ENCODE measurements around the gene PCSK4. TPM values are rescaled to one million over a fixed set of nuclear protein-coding genes. Genes with fewer than 3 reads are reported as not detected.
"Not testable (repeated sequence)": the region's sequence is repeated elsewhere in the genome, so short reads cannot be mapped to it uniquely, and the experiment has no call there.

The PCSK4 gene
- total RNA-seq, 1 donor from 2014 or later: 3.2 TPM

DNA sequence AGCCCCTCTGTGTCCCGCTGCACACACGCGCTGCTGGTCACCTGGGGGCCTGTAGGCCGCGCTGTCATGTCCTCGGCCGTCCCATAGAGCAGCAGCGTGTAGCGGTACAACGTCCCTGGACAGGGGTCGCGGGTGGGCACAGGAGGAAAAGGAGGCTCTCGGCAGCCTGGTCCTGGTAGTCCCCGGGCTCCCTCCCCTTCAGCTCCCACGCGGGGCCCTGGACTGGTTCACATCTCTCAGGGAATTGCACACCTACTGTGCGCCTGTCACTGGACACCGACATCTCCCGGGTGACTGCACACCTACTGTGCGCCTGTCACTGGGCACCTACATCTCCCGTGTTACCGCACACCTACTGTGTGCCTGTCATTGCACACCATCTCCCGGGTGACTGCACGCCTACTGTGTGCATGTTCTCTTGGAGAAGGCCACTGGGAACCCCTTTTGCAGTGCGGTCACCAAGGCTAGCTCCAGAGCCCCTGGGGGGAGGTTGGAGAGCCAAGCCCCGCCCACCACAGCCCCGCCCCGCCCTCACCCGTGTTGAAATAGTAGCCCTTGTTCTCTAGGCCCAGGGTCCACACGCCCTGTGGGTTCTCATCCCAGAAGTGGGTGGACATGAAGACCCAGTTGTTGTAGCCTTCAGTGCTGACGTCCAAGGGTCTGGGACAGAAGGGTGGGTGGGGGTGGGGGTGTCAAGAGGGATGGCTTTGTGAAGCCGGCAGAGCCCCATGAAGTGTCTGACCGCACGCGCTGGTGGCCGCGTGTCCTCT, 7.6 kb downstream of the PCSK4 start:
- Mint-ChIP-seq H3K9me3 (ENCODE audit: unreplicated experiment) (no peaks in the 10 kb centered on the region), H3K36me3 (ENCODE audit: unreplicated experiment) (peaks cover under 1% of the 10 kb centered on the region), H3K4me1 (ENCODE audit: unreplicated experiment) (peaks cover 12% of the 10 kb centered on the region), H3K27ac (ENCODE audit: unreplicated experiment) (no peak overlapping the region), H3K27me3 (ENCODE audit: unreplicated experiment) (no peaks in the 10 kb centered on the region), H3K4me3 (ENCODE audit: unreplicated experiment) (no peak overlapping the region)
- DNase-seq (ENCODE audit: extremely low spot score, unreplicated experiment): peak; percentile 81
- TF ChIP-seq, protein P1, sequence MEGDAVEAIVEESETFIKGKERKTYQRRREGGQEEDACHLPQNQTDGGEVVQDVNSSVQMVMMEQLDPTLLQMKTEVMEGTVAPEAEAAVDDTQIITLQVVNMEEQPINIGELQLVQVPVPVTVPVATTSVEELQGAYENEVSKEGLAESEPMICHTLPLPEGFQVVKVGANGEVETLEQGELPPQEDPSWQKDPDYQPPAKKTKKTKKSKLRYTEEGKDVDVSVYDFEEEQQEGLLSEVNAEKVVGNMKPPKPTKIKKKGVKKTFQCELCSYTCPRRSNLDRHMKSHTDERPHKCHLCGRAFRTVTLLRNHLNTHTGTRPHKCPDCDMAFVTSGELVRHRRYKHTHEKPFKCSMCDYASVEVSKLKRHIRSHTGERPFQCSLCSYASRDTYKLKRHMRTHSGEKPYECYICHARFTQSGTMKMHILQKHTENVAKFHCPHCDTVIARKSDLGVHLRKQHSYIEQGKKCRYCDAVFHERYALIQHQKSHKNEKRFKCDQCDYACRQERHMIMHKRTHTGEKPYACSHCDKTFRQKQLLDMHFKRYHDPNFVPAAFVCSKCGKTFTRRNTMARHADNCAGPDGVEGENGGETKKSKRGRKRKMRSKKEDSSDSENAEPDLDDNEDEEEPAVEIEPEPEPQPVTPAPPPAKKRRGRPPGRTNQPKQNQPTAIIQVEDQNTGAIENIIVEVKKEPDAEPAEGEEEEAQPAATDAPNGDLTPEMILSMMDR (IDR thresholded peaks at IDR 0.05): no peak

DNA sequence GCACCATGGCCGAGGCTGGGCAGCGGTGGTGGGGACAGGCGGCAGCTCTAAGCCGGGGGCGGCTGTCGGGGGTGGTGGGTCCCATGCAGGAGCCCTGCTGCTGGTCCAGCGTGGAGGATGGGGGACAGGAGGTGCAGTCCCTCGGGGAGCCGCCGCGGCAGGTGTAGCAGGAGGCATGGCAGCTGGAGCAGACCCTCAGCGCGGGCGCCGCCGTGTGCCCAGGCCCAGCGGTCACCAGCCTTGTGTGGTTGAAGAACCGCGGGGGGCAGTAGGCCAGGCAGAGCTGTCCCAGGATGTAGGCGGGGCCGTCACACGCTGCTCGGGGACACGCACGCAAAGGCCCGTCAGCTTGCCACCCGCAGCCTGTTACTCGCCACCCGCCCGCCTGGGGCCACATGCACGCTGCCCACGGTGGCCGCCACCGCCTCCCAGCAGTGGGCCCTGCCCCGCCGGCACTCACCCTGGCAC, 8.2 kb downstream of the PCSK4 start:
- Mint-ChIP-seq H3K36me3 (ENCODE audit: unreplicated experiment) (peaks cover 2% of the 10 kb centered on the region), H3K9me3 (ENCODE audit: unreplicated experiment) (no peaks in the 10 kb centered on the region), H3K27ac (ENCODE audit: unreplicated experiment) (no peak overlapping the region), H3K4me3 (ENCODE audit: unreplicated experiment) (no peak overlapping the region), H3K27me3 (ENCODE audit: unreplicated experiment) (no peaks in the 10 kb centered on the region), H3K4me1 (ENCODE audit: unreplicated experiment) (peaks cover 16% of the 10 kb centered on the region)
- peak; percentile 83 for DNase-seq (ENCODE audit: extremely low spot score, unreplicated experiment)
- TF ChIP-seq, protein P1 (IDR thresholded peaks at IDR 0.05): no peak

DNA sequence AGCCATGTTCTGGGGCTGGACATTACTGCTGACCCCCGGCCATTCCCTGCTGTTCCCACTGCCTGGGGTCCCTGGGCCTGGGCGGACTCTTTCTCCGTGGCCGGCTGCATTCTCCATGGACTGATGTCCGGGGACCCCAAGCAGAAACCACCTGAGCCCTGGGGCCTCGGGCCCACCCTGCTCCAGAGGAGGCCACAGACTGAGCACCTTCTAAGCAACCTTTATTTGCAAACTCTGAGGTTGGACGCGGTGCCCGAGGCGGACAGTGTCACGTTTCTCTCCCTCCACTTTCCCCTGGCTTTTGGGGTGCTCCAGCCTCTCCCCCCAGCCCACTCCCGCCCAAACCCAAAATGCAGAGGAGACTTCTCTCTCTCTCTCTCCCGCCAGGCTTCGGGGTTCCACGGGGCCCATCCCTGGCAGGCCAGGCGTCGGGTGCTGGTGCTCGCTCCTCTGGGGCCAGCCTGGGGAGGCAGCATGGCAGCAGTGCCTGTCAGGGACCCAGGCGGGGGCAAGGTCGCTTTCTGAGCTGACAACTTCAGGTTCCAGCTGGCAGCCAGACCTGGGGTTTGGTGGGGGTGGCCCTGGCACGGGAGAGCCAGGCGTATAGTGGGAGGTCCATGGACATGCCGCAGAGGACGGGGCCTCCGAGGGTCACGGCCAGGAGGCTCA, 8.8 kb downstream of the PCSK4 start:
- H3K4me3 Mint-ChIP-seq (ENCODE audit: unreplicated experiment): no peak overlapping the region
- DNase-seq (ENCODE audit: extremely low spot score, unreplicated experiment): no peak
- peaks cover 17% of the 10 kb centered on the region for H3K4me1 Mint-ChIP-seq (ENCODE audit: unreplicated experiment)
- H3K27me3 Mint-ChIP-seq (ENCODE audit: unreplicated experiment): no peaks in the 10 kb centered on the region
- TF ChIP-seq, protein P1 (IDR thresholded peaks at IDR 0.05): no peak
- H3K36me3 Mint-ChIP-seq (ENCODE audit: unreplicated experiment): peaks cover 2% of the 10 kb centered on the region
- H3K27ac Mint-ChIP-seq (ENCODE audit: unreplicated experiment): no peak overlapping the region
- H3K9me3 Mint-ChIP-seq (ENCODE audit: unreplicated experiment): no peaks in the 10 kb centered on the region

DNA sequence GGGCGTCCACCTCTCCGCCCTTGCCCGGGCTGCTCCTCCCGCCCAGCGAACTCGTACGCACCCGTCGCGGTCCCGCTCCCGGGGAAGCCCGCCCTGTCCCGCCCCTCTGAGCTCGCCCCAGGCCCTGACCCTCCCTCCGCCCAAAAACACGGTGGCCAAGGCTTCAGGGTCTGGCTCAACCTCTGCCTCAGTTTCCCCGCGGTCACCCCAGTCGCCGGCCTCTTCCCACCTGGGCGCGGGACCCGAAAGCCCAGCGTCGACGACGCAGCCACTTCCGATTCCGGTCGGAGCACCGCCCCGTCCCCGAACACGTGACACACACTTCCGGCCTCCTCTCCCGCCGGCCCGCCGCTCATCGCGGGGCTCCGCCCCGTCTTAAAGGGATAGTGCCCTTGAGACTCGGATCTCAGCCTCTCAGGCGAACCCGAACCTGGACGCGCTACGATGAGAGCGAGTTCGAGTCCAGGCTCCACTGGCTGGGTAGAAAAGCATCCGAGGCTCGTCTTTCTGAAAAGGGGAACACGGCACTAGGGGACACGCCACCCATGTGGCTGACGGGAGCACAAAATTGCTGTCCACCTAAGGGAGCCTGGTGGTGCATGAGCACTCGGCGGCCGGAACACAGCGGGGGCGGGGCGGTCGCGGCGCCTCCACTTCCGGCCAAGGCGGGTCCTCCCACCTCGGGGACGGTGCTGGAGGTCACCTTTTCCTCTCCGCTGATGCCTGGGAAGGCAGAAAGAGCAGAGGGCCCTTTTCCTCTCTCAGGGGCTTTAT, 11.0 kb downstream of the PCSK4 start, which contains the start of gene C19orf25:
Gene C19orf25 (minus strand): TSS at position 282 of the 774 bp plus-strand sequence. CDS start 312 bp downstream, outside the sequence.
- peaks cover 17% of the 10 kb centered on the region for H3K4me1 Mint-ChIP-seq (ENCODE audit: unreplicated experiment)
- no peaks in the 10 kb centered on the region for H3K9me3 Mint-ChIP-seq (ENCODE audit: unreplicated experiment)
- H3K27ac Mint-ChIP-seq (ENCODE audit: unreplicated experiment): peak within 1 kb of the TSS; percentile 97
- TF ChIP-seq, protein P1 (IDR thresholded peaks at IDR 0.05): no peak
- peak within 1 kb of the TSS; percentile 99 for H3K4me3 Mint-ChIP-seq (ENCODE audit: unreplicated experiment)
- peaks cover 2% of the 10 kb centered on the region for H3K36me3 Mint-ChIP-seq (ENCODE audit: unreplicated experiment)
- peak; percentile 97 for DNase-seq (ENCODE audit: extremely low spot score, unreplicated experiment)
- H3K27me3 Mint-ChIP-seq (ENCODE audit: unreplicated experiment): no peaks in the 10 kb centered on the region

DNA sequence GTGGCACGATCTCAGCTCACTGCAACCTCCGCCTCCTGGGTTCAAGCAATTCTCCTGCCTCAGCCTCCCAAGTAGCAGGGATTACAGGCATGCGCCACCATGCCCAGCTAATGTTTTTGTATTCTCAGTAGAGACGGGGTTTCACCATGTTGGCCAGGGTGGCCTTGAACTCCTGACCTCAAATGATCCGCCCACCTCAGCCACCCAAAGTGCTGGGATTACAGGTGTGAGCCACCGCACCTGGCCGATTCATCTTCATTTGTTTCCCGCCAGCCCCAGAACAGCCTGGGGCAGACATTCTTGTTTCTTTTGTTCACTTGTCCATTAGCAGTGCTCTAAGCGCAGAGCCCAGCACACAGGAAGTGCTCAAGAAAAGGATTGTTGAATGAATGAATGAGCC, 13.1 kb downstream of the PCSK4 start:
- Mint-ChIP-seq H3K4me1 (ENCODE audit: unreplicated experiment) (peaks cover 17% of the 10 kb centered on the region), H3K4me3 (ENCODE audit: unreplicated experiment) (peak overlapping the region; percentile 29)
- H3K27me3 Mint-ChIP-seq (ENCODE audit: unreplicated experiment); H3K9me3 Mint-ChIP-seq (ENCODE audit: unreplicated experiment); H3K27ac Mint-ChIP-seq (ENCODE audit: unreplicated experiment); H3K36me3 Mint-ChIP-seq (ENCODE audit: unreplicated experiment); DNase-seq (ENCODE audit: extremely low spot score, unreplicated experiment): not testable (repeated sequence)
